SK-N-SH treated with all-trans-retinoic acid at 6 μM for 48 hours (cell line): Measurements from ENCODE around the gene KLF18.

Source experiments
- BACH2 ChIP-seq: fragments of 250-450 bp; sonication (Bioruptor Pico); IDR thresholded peaks from 2 replicates; pipeline ENCODE4 v1.9.0; 2021; ENCODE audit warnings: mild to moderate bottlenecking, borderline replicate concordance
- GLIS3 ChIP-seq: fragments of 250-450 bp; sonication (Bioruptor Pico); IDR thresholded peaks from 2 replicates; pipeline ENCODE4 v1.5.0; 2020; ENCODE audit warnings: mild to moderate bottlenecking, moderate library complexity
- ISL1 ChIP-seq: fragments of 250-450 bp; sonication (Bioruptor Pico); IDR thresholded peaks from 2 replicates; pipeline ENCODE4 v2.1.2; 2022; ENCODE audit warnings: mild to moderate bottlenecking, moderate library complexity
- SNAI2 ChIP-seq: fragments of 250-450 bp; sonication (Bioruptor Pico); IDR thresholded peaks from 2 replicates; pipeline ENCODE4 v1.5.0; 2020; ENCODE audit warnings: mild to moderate bottlenecking, moderate library complexity
- ZFP30 ChIP-seq: fragments of 450-650 bp; formaldehyde crosslinking; IDR thresholded peaks from 2 replicates; pipeline ENCODE4 v1.5.0; 2022; ENCODE audit warnings: mild to moderate bottlenecking, moderate library complexity
- ZNF565 ChIP-seq: fragments of 450-650 bp; formaldehyde crosslinking; conservative IDR thresholded peaks from 2 replicates; pipeline ENCODE4 v1.5.0; 2020; ENCODE audit warnings: low read depth, mild to moderate bottlenecking, moderate library complexity
- TF ChIP-seq, protein P1 (sequence below): fragments of 250-450 bp; sonication (Bioruptor Pico); IDR thresholded peaks from 2 replicates; pipeline ENCODE4 v1.5.0; 2020; ENCODE audit warnings: mild to moderate bottlenecking, moderate library complexity

DNA sequence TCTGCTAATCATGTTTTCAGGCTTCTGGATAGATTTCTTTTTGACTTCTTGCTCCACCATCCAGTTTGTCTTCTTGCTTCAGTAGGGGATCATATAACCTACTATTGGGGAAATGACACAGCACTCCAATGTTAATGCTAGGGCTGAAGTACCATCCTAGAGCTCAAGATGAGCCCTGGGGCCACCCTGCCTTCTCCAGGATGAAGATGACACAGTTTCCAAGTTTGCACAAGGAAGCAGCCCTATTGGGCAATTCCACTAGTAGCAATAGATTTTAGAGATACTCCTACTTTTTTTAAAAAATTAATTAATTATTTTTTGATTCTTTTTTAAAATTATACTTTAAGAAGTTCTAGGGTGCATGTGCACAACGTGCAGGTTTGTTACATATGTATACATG is 11.3 kb upstream of the KLF18 start:
- TF ChIP-seq ZFP30 (CRISPR knock-in tag) (no peak), ZNF565 (CRISPR knock-in tag) (no peak), BACH2 (no peak), ISL1 (CRISPR knock-in tag) (no peak), SNAI2 (CRISPR knock-in tag) (no peak), GLIS3 (CRISPR knock-in tag) (no peak)
- TF ChIP-seq, protein P1, sequence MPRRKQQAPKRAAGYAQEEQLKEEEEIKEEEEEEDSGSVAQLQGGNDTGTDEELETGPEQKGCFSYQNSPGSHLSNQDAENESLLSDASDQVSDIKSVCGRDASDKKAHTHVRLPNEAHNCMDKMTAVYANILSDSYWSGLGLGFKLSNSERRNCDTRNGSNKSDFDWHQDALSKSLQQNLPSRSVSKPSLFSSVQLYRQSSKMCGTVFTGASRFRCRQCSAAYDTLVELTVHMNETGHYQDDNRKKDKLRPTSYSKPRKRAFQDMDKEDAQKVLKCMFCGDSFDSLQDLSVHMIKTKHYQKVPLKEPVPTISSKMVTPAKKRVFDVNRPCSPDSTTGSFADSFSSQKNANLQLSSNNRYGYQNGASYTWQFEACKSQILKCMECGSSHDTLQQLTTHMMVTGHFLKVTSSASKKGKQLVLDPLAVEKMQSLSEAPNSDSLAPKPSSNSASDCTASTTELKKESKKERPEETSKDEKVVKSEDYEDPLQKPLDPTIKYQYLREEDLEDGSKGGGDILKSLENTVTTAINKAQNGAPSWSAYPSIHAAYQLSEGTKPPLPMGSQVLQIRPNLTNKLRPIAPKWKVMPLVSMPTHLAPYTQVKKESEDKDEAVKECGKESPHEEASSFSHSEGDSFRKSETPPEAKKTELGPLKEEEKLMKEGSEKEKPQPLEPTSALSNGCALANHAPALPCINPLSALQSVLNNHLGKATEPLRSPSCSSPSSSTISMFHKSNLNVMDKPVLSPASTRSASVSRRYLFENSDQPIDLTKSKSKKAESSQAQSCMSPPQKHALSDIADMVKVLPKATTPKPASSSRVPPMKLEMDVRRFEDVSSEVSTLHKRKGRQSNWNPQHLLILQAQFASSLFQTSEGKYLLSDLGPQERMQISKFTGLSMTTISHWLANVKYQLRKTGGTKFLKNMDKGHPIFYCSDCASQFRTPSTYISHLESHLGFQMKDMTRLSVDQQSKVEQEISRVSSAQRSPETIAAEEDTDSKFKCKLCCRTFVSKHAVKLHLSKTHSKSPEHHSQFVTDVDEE = no peak
